OCI-LY1 (cell line): ENCODE data around the gene DAPK2.

ENCODE experiments used
- H2AFZ ChIP-seq: fragments of 200-600 bp; sonication (generic), shearing (Covaris generic); 2 replicates; pipeline ENCODE4 v1.6.0; 2014; ENCODE audit warnings: antibody characterized with exemption, mild to moderate bottlenecking, low read length
- H3F3A ChIP-seq: fragments of 200-600 bp; sonication (generic), shearing (Covaris generic); 2 replicates; pipeline ENCODE4 v1.6.0; 2014; ENCODE audit warnings: mild to moderate bottlenecking, antibody characterized with exemption, low read length, moderate library complexity; ENCODE audit not compliant: insufficient read depth
- H3K27ac ChIP-seq: fragments of 200-600 bp; sonication (generic); 2 replicates; pipeline ENCODE4 v1.5.1; 2014; ENCODE audit warnings: low read length, mixed run types, mild to moderate bottlenecking, low read depth; ENCODE audit not compliant: poor library complexity, severe bottlenecking
- H3K27me3 ChIP-seq: fragments of 200-600 bp; sonication (generic); 2 replicates; pipeline ENCODE4 v1.6.0; 2014; ENCODE audit warnings: antibody characterized with exemption, mild to moderate bottlenecking, low read length, moderate library complexity; ENCODE audit not compliant: insufficient read depth
- H3K36me3 ChIP-seq: fragments of 200-600 bp; sonication (generic); 2 replicates; pipeline ENCODE4 v1.6.1; 2014; ENCODE audit warnings: mild to moderate bottlenecking, antibody characterized with exemption, low read length, moderate library complexity, mixed read lengths; ENCODE audit not compliant: insufficient read depth
- H3K4me1 ChIP-seq: fragments of 200-600 bp; sonication (generic); 2 replicates; pipeline ENCODE4 v1.5.1; 2014; ENCODE audit warnings: mild to moderate bottlenecking, low read length, moderate library complexity; ENCODE audit not compliant: insufficient read depth, severe bottlenecking
- H3K4me2 ChIP-seq: fragments of 200-600 bp; sonication (generic), shearing (Covaris generic); 2 replicates; pipeline ENCODE4 v1.6.1; 2014; ENCODE audit warnings: low read length
- H3K4me3 ChIP-seq: fragments of 200-600 bp; sonication (generic); 2 replicates; pipeline ENCODE4 v1.5.1; 2014; ENCODE audit warnings: low read length, low read depth, mild to moderate bottlenecking, mixed read lengths; ENCODE audit not compliant: poor library complexity, severe bottlenecking
- H3K79me2 ChIP-seq: fragments of 200-600 bp; shearing (Covaris generic); 2 replicates; pipeline ENCODE4 v1.6.1; 2016; ENCODE audit warnings: mixed run types, low read length, mixed read lengths; ENCODE audit not compliant: insufficient read depth
- H3K9ac ChIP-seq: fragments of 200-600 bp; sonication (generic), shearing (Covaris generic); 2 replicates; pipeline ENCODE4 v1.6.1; 2014; ENCODE audit warnings: mild to moderate bottlenecking, low read length, mixed read lengths
- H3K9me2 ChIP-seq: fragments of 200-600 bp; sonication (generic), shearing (Covaris generic); 2 replicates; pipeline ENCODE4 v1.6.1; 2014; ENCODE audit warnings: low read depth, mild to moderate bottlenecking, low read length, mixed read lengths
- H3K9me3 ChIP-seq: fragments of 200-600 bp; shearing (Covaris generic); 2 replicates; pipeline ENCODE4 v1.6.1; 2014; ENCODE audit warnings: low read length, mixed read lengths
- H4K20me1 ChIP-seq: fragments of 200-600 bp; sonication (generic), shearing (Covaris generic); 2 replicates; pipeline ENCODE4 v1.6.0; 2016; ENCODE audit warnings: mild to moderate bottlenecking, low read length; ENCODE audit not compliant: insufficient read depth
- CTCF ChIP-seq: fragments of 200-600 bp; sonication (generic), shearing (Covaris generic); IDR thresholded peaks from 2 replicates; pipeline ENCODE4 v1.5.1; 2017; ENCODE audit warnings: mild to moderate bottlenecking, antibody characterized with exemption, low read length, moderate library complexity, mixed read lengths
- EZH2 ChIP-seq: fragments of 200-600 bp; sonication (generic), shearing (Covaris generic); IDR thresholded peaks from 2 replicates; pipeline ENCODE4 v1.8.0; 2017; ENCODE audit warnings: borderline replicate concordance, mixed run types, mild to moderate bottlenecking, antibody characterized with exemption, low read length, moderate library complexity, mixed read lengths

Gene DAPK2

DNA sequence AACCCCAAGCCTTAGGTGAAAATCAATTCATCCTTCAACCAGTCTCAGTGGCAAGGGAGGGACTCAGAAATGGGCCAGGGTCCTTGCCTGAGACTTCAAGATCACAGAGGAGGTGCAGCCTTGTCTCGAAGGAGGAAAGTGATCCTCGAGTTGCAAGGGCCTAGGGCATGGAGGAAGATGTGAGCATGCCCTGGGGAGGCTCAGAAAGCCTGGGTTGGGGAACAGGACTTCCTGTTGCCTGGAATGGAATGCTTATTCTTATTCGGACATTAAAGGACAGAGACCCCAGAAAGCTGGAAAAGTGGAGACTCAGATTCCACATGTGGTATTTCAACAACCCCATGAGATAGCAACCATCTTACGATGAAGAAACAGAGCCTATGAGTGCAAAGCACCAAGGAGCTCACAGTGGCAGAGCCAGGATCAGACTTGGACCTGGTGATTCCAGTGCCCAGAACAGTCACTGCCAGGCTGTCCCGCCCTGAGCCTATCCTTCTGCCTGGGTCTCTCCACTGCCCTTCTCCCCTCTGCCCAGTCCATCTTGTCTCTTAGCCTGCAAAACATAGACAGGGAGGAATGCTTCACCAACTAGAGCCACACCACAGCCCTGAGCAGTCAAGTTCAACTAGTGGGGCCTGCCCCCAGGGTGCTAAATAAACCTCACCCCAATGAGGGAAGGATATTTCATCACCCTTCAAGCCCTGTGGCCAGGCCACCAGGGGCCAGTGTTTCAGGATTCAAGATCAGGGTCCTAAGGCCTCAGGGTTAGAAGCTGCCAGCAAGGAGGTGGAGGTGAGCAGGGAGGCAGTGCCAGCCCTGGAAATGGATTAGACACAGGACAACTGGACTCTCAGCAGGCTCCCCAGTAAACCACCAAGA, 21.9 kb downstream of the DAPK2 start:
- H2AFZ ChIP-seq: no peak overlapping the region
- no peak overlapping the region for H3K9ac ChIP-seq
- no peak for TF ChIP-seq CTCF
- no peak for TF ChIP-seq EZH2
- no peak overlapping the region for H3K27ac ChIP-seq
- no peaks in the 10 kb centered on the region for H3F3A ChIP-seq
- no peaks in the 10 kb centered on the region for H4K20me1 ChIP-seq
- H3K9me2 ChIP-seq: no peaks in the 10 kb centered on the region
- H3K4me3 ChIP-seq: no peak overlapping the region
- H3K79me2 ChIP-seq: no peaks in the 10 kb centered on the region
- H3K4me1 ChIP-seq: peaks cover 22% of the 10 kb centered on the region
- no peaks in the 10 kb centered on the region for H3K9me3 ChIP-seq
- H3K36me3 ChIP-seq: peaks cover 17% of the 10 kb centered on the region
- no peak overlapping the region for H3K4me2 ChIP-seq
- H3K27me3 ChIP-seq: no peaks in the 10 kb centered on the region

DNA sequence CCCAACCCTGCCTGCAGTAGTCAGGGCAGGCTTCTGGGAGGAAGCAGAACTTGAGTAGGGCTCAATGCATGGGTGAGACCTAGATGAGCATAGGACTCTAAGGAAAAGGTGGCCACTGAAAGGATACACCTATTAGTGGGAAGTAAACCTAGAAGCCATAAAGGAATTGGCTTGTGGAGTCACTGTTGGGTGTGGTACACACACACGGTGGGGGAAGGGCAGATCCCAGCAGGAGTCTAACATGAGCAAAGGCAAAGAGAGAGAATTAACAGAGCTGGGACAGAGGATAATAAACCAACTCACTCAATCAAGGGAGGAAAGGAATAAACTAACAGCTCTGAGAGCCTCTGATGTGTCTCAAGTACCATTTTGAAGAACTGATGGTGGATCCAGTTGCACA, 23.1 kb downstream of the DAPK2 start:
- Histone ChIP-seq H4K20me1 (no peaks in the 10 kb centered on the region), H2AFZ (no peak overlapping the region), H3K36me3 (peaks cover 17% of the 10 kb centered on the region), H3K4me2 (no peak overlapping the region), H3K9me2 (no peaks in the 10 kb centered on the region), H3K4me1 (peaks cover 25% of the 10 kb centered on the region), H3K79me2 (no peaks in the 10 kb centered on the region), H3K9me3 (no peaks in the 10 kb centered on the region), H3K27ac (no peak overlapping the region), H3K27me3 (no peaks in the 10 kb centered on the region), H3F3A (no peaks in the 10 kb centered on the region), H3K4me3 (no peak overlapping the region), H3K9ac (no peak overlapping the region)
- TF ChIP-seq CTCF: no peak
- no peak for TF ChIP-seq EZH2

DNA sequence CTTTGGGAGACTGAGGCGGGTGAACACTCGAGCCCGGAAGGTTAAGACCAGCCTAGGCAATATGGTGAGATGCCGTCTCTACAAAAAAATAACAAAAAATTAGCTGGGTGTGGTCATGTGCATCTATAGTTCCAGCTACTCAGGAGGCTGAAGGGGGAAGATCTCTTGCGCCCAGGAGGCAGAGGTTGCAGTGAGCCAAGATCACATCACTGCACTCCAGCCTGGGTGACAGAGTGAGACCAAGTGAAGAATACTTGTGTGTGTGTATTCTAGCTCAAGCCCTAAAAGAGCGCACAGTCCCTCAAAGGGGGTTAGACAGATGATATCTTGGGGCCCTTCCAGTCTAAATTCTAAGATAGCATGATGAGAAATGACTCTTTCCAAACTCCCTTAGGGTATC, 23.7 kb downstream of the DAPK2 start:
- H3K79me2 ChIP-seq: no peaks in the 10 kb centered on the region
- H3K27ac ChIP-seq: no peak overlapping the region
- no peaks in the 10 kb centered on the region for H3K9me2 ChIP-seq
- no peaks in the 10 kb centered on the region for H3F3A ChIP-seq
- H3K27me3 ChIP-seq: no peaks in the 10 kb centered on the region
- no peaks in the 10 kb centered on the region for H3K9me3 ChIP-seq
- H4K20me1 ChIP-seq: no peaks in the 10 kb centered on the region
- peaks cover 17% of the 10 kb centered on the region for H3K36me3 ChIP-seq
- no peak overlapping the region for H2AFZ ChIP-seq
- no peak overlapping the region for H3K4me2 ChIP-seq
- no peak overlapping the region for H3K9ac ChIP-seq
- no peak for TF ChIP-seq CTCF
- TF ChIP-seq EZH2: no peak
- peaks cover 23% of the 10 kb centered on the region for H3K4me1 ChIP-seq
- no peak overlapping the region for H3K4me3 ChIP-seq
